ENCODE results near the gene ZDHHC1.

Gene ZDHHC1

DNA sequence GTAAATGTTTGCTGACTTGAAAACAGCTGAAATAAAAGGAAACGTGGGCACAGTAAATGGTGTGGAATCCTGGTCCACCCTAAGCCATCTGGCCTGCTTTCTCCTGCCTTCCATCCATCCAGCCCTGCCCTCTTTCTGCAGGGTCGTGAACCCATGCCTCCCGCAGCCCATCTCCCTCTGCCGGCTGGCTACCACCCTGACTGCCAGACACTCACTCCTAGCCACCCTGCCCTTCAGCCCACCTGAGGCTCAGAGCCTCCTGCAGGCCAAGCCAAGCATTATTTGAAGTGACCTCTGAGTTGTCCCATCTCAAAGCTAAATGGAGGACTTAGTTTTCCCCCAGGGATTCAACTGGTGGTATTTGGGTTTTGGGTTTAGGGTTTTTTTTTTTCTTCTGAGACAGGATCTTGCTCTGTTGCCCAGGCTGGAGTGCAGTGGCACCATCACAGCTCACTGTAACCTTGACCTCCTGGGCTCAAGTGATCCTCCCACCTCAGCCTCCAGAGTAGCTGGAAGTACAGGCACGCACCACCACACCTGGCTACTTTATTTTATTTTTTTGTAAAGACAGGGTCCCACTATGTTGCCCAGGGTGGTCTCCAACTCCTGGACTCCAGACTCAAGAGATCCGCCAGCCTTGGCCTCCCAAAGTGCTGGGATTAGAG lies 8.4 kb downstream of the ZDHHC1 start:
- FAIRE-seq, result no peak
- no peak for DNase-seq (ENCODE audit: insufficient read length, low spot score)
- TF ChIP-seq, protein P1, sequence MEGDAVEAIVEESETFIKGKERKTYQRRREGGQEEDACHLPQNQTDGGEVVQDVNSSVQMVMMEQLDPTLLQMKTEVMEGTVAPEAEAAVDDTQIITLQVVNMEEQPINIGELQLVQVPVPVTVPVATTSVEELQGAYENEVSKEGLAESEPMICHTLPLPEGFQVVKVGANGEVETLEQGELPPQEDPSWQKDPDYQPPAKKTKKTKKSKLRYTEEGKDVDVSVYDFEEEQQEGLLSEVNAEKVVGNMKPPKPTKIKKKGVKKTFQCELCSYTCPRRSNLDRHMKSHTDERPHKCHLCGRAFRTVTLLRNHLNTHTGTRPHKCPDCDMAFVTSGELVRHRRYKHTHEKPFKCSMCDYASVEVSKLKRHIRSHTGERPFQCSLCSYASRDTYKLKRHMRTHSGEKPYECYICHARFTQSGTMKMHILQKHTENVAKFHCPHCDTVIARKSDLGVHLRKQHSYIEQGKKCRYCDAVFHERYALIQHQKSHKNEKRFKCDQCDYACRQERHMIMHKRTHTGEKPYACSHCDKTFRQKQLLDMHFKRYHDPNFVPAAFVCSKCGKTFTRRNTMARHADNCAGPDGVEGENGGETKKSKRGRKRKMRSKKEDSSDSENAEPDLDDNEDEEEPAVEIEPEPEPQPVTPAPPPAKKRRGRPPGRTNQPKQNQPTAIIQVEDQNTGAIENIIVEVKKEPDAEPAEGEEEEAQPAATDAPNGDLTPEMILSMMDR (IDR thresholded peaks at IDR 0.05; ENCODE audit: insufficient read depth, missing control alignments), result no peak

DNA sequence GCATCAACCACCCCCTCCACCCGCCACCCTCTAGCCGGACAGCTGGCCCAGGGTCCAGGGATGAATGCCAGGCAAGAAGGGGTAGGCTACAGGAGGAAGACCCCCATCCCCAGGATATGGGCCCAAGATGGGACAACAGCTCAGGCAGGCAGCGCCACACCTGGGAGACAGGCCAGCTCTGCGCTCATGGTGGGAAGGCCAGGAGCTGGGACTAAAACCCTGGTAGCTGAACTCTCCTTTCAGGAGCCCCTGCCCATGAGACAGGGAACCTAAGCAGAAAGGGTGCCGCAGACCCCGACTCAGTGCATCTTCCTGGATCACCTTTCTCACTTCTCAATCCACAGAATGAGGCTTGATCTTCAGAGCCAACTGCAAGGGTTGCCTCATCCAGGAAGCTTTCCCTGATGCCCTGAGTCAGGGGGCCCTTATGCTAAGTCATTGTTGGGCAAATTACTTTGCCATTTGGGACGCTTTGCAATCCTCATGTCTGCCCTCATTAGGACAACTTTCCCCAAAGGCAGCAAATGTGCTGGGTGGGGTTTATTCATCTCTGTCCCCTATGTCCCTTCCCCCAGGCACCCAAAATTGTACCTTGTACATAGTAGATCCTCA lies 9.0 kb downstream of the ZDHHC1 start:
- TF ChIP-seq, protein P1 (IDR thresholded peaks at IDR 0.05; ENCODE audit: insufficient read depth, missing control alignments), result no peak
- no peak for DNase-seq (ENCODE audit: insufficient read length, low spot score)
- FAIRE-seq, result no peak

DNA sequence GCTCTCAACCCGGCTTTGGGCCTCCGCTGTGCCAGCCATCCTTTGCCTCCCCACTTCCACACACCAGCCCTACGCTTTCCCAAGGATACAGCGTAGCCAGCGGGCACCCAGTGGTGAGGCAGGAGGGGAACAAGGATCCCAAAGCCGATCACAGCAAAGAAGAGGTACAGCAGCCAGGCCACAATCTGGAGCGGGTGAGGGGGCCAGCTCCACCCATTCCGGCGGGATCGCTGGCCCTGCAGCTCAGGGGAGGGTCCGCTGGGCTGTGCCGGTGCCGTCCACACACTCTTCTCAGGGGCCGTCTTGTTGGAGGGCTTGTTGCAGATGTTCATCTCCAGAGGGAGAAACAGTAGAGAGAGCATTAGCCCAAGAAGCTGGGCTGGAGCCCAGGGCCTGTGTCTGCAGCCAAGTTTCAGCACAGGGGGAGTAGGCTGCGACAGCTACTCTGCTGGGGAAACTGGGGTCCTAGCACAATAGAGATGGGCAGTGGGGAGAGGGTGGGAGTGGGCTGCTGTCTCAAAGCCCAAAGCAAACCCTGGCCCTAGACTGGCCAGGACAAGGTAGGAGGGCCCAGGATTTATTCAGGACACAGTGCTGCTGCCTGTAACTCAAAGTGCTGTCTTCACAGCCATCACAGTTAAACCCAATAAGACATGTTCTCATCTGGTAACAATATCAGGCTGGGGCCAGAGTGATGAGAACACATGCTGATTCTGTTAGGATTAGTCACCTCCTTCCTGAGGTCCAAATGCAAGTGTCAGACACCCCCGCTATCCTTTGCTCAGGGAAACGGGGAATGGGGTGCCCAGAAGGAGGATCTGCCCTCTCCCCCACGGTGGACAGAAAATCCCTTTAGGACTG lies 9.9 kb downstream of the ZDHHC1 start:
- TF ChIP-seq, protein P1 (IDR thresholded peaks at IDR 0.05; ENCODE audit: insufficient read depth, missing control alignments), result no peak
- FAIRE-seq, result no peak
- DNase-seq (ENCODE audit: insufficient read length, low spot score), result no peak

DNA sequence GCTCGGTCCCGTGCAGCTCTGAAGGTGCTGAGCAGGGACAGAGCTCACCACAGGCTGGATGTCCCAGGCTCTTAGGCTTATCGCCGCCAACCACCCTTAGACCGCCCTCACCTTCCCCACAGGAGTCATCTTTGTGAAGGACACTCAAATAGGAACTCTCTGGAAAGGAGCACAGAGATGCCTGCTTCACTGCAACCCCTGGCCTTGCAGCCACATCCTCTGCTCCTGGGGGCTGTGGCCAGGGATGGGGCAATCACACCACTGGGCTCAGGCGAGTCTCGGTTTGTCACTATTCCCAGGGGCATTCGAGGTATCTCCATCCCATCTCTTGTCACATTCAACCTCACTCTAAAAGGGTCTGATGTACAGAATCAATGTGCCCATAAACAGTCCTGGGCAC lies 10.9 kb downstream of the ZDHHC1 start:
- TF ChIP-seq, protein P1 (IDR thresholded peaks at IDR 0.05; ENCODE audit: insufficient read depth, missing control alignments), result no peak
- no peak for FAIRE-seq
- no peak for DNase-seq (ENCODE audit: insufficient read length, low spot score)

DNA sequence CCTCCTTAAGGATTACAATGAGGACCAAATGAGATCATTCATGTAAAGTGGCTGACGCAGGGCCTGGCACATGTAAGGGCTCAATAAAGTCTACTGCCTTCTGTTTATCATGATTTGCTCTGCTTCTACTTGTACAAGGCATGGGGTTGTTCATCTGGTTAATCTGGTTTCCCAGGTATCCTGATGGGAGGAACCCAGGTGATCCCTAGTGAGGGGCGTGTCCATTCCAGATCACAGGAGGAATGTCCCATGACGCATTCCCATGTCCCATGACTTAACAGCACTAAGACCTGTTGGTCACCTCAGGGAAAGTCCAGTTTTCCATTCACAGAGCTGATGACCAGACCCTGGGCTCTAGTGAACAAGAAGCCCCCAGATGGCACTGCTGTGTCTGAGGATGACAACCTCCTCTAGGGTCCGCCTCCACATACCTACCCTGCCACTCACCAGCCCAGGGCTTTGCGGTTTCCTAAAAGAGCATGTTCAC lies 11.5 kb downstream of the ZDHHC1 start:
- FAIRE-seq, result no peak
- TF ChIP-seq, protein P1 (IDR thresholded peaks at IDR 0.05; ENCODE audit: insufficient read depth, missing control alignments), result no peak
- no peak for DNase-seq (ENCODE audit: insufficient read length, low spot score)

DNA sequence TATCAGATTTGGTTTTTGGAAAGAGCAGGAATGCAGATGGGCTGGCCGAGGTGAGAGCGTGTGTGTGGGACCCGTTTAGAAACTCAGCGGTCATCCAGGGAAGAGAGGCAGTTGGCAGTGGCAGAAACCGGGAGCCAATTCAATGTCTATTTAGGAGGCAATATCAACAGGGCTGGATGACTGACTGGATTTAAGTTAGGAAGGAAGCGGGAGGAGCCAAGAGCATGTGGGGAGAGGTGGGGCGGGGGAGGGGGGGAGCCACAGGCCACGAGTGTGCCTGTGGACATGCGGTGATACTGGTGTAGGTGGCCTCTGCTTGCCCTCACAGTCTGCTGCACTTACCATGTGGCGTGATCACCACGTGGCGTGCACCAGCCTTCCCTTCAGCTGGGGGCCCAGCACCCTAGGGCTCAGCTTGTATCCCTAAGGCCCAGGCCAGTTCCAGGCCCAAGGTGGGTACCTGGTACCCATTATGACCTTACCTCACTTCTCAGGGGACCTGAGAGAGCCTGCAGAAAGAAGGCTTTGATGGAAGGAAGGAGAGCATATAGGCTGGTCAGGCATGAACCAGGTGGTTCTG lies 12.2 kb downstream of the ZDHHC1 start:
- DNase-seq (ENCODE audit: insufficient read length, low spot score), result no peak
- TF ChIP-seq, protein P1 (IDR thresholded peaks at IDR 0.05; ENCODE audit: insufficient read depth, missing control alignments), result no peak
- no peak for FAIRE-seq
